ENCODE data around the gene P2RX1. TPM values are rescaled to one million over a fixed set of nuclear protein-coding genes. Genes with fewer than 3 reads are reported as not detected.
A peak's percentile ranks its signal among the peaks of the same experiment; 100 is the strongest.

The P2RX1 gene
- total RNA-seq, 6 experiments from 2014 or later = 0.50 to 0.78 (median 0.58) TPM; not detected in 1

GRCh38 chr17:3927628-3928340 lies 11.5 kb upstream of the P2RX1 start:
- H3K27ac ChIP-seq = no peak overlapping the region
- 96% methylated on average over 4 of the region's 15 CpGs for WGBS (ENCODE audit: insufficient coverage, low coverage, low lambda C conversion rate, missing lambda C conversion rate)
- no peaks in the 10 kb centered on the region for H3K4me1 ChIP-seq
- no peak overlapping the region for H3K4me3 ChIP-seq
- no peaks in the 10 kb centered on the region for H3K36me3 ChIP-seq
- no peaks in the 10 kb centered on the region for H3K27me3 ChIP-seq
- intact Hi-C loops (cut with DNase I) = no loop called here
- ATAC-seq = no peak
- TF ChIP-seq POLR2A (IDR thresholded peaks at IDR 0.05) (no peak), CTCF (IDR thresholded peaks at IDR 0.05) (no peak)
- no peaks in the 10 kb centered on the region for H3K9me3 ChIP-seq
- DNase-seq = no peak

- no peak for TF ChIP-seq POLR2A (IDR thresholded peaks at IDR 0.05)
- no peak for TF ChIP-seq CTCF (IDR thresholded peaks at IDR 0.05)
- no peak for ATAC-seq
- no peak overlapping the region for H3K27ac ChIP-seq
- H3K36me3 ChIP-seq = no peaks in the 10 kb centered on the region
- H3K9me3 ChIP-seq = no peaks in the 10 kb centered on the region
- H3K27me3 ChIP-seq = no peaks in the 10 kb centered on the region
- no peak for DNase-seq
- 40% methylated on average over 3 of the region's 16 CpGs for WGBS (ENCODE audit: insufficient coverage, low coverage, low lambda C conversion rate, missing lambda C conversion rate)
- no peak overlapping the region for H3K4me3 ChIP-seq
- no peaks in the 10 kb centered on the region for H3K4me1 ChIP-seq
- intact Hi-C loops (cut with DNase I) = no loop called here
These were observed 10.8 kb upstream of the P2RX1 start for GRCh38 chr17:3926860-3927627.

- no peaks in the 10 kb centered on the region for H3K9me3 ChIP-seq
- H3K36me3 ChIP-seq = no peaks in the 10 kb centered on the region
- H3K27me3 ChIP-seq = no peaks in the 10 kb centered on the region
- DNase-seq = no peak
- intact Hi-C loops (cut with DNase I) = no loop called here
- WGBS (ENCODE audit: insufficient coverage, low coverage, low lambda C conversion rate, missing lambda C conversion rate) = 85% methylated on average over 8 of the region's 17 CpGs
- TF ChIP-seq POLR2A (IDR thresholded peaks at IDR 0.05) (no peak), CTCF (IDR thresholded peaks at IDR 0.05) (no peak)
- H3K27ac ChIP-seq = no peak overlapping the region
- no peak overlapping the region for H3K4me3 ChIP-seq
- H3K4me1 ChIP-seq = no peaks in the 10 kb centered on the region
- no peak for ATAC-seq
These were observed 9.6 kb upstream of the P2RX1 start for GRCh38 chr17:3925684-3926485.

- TF ChIP-seq CTCF (IDR thresholded peaks at IDR 0.05) (no peak), POLR2A (IDR thresholded peaks at IDR 0.05) (no peak)
- Histone ChIP-seq H3K27me3 (no peaks in the 10 kb centered on the region), H3K9me3 (no peaks in the 10 kb centered on the region), H3K4me1 (no peaks in the 10 kb centered on the region), H3K4me3 (no peak overlapping the region), H3K36me3 (no peaks in the 10 kb centered on the region), H3K27ac (no peak overlapping the region)
- whole genome bisulfite sequencing (ENCODE audit: insufficient coverage, low coverage, low lambda C conversion rate, missing lambda C conversion rate) = 74% methylated on average over 6 of the region's 40 CpGs
- DNase-seq (no peak), ATAC-seq (peak in 1 of 4 donors; percentile 18)
- intact Hi-C loops (cut with DNase I) = no loop called here
These were observed 8.5 kb upstream of the P2RX1 start for GRCh38 chr17:3924512-3925350.
